Uterus (tissue), 2 donors: Measurements from ENCODE around the gene CDC42EP4.

Source experiments
- CTCF ChIP-seq, 4 experiments: fragments of 200-600 bp in 2 of 4; fragments of 450-650 bp in 2 of 4; sonication (generic) in 2 of 4; IDR thresholded peaks; one replicate each; pipeline ENCODE4 v1.5.1; 2016 to 2019; ENCODE audit warnings: antibody characterized with exemption in 4 of 4, mild to moderate bottlenecking in 2 of 4, moderate library complexity in 1 of 4
- POLR2A ChIP-seq, 2 donors: fragments of 450-650 bp; IDR thresholded peaks; one replicate each; pipeline ENCODE4 v1.6.1; 2016; ENCODE audit warnings: antibody characterized with exemption in 2 of 2, mild to moderate bottlenecking in 1 of 2, moderate library complexity in 1 of 2

DNA sequence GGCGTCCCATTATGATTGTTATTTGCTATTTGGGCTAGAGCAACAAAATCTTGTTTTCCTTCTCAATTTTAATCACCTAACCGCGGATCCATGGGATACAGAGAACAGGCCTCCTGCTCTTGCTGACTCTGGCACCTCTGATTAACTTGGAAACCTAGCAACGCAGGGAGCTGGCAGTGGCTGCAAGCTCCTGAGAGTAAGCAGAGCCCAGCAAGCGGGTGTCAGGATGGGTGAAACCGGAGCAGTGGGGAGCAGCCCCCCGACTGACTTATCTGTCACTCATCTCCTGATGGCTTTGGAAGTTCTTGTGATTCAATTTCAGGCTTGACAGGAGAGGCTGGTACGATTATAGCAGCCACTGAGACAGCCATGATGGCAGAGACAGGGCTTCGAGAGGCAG lies 45.5 kb upstream of the CDC42EP4 start:
- TF ChIP-seq CTCF (IDR thresholded peaks at IDR 0.05) = no peak
- TF ChIP-seq POLR2A (IDR thresholded peaks at IDR 0.05) = no peak
